ENCODE results near the gene PRKAA2.

- TF ChIP-seq POLR2A (IDR thresholded peaks at IDR 0.05) (no peak), CTCF (IDR thresholded peaks at IDR 0.05) (no peak)
These were observed 62.3 kb downstream of the PRKAA2 start for GRCh38 chr1:56707379-56707778.

All from testis (tissue), 2 donors.